Measurements from ENCODE around the gene PCDH10. TPM values are rescaled to one million over a fixed set of nuclear protein-coding genes. Genes with fewer than 3 reads are reported as not detected.

PCDH10 gene
- total RNA-seq, 2 experiments from 2014 or later = not detected

DNA sequence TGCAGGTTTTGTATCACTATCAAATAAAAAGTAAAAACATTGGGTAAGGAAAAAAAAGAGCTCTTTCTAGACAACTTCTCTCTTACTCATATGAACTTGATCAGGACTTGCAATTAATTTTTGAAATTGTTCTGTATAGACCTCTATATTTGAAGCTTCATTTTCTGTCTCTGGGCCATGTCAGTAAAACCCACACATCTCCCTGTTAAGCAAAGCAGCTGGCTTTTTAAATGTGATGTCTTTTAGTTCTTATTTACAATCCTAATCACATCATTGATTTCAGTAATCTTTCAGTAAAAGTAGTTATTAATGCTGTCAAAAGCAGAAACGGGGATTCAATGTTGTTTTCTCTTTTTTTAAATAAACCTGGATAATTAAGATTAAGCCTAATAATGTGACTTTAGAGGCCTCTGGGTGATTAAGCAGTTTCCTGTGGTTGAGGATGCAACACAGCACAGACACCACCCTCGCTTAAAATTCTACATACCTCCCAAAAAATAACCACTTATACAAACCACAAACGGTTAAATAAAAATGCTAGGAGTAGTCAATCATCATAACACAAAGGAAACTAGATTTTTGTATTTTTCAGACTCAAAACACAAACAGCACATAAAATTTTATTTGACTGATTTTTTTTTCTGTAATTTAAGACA is 5.2 kb upstream of the PCDH10 start:
- CTCF ChIA-PET = no interaction called here
- no peak overlapping the region for H3K4me3 ChIP-seq (ENCODE audit: low read length)
- Mint-ChIP-seq H3K4me1 (ENCODE audit: low read depth) (peaks cover 20% of the 10 kb centered on the region), H3K27me3 (peaks cover 48% of the 10 kb centered on the region), H3K4me3 (no peak overlapping the region), H3K9me3 (no peaks in the 10 kb centered on the region), H3K36me3 (ENCODE audit: low read depth) (no peaks in the 10 kb centered on the region), H3K27ac (no peak overlapping the region)
- H3K9me3 ChIP-seq (ENCODE audit: control insufficient read depth in 1 of 2, insufficient read depth in 1 of 2, low read length in 2 of 2) = peaks cover 0 to 20% of the 10 kb centered on the region in 2 experiments
- intact Hi-C loops (cut with DNase I, micrococcal nuclease) = no loop called here
- ATAC-seq (ENCODE audit: poor library complexity) = no peak
- H3K36me3 ChIP-seq (ENCODE audit: insufficient read depth, low read length) = no peaks in the 10 kb centered on the region
- DNase-seq = no peak
- H3K27me3 ChIP-seq (ENCODE audit: control insufficient read depth in 1 of 2, insufficient read depth in 2 of 2, low read length in 2 of 2) = peaks cover 25 to 35% of the 10 kb centered on the region in 2 experiments
- POLR2A ChIA-PET = no interaction called here
- no peaks in the 10 kb centered on the region for H3K4me1 ChIP-seq (ENCODE audit: insufficient read depth, low read length)
- TF ChIP-seq, protein P1, sequence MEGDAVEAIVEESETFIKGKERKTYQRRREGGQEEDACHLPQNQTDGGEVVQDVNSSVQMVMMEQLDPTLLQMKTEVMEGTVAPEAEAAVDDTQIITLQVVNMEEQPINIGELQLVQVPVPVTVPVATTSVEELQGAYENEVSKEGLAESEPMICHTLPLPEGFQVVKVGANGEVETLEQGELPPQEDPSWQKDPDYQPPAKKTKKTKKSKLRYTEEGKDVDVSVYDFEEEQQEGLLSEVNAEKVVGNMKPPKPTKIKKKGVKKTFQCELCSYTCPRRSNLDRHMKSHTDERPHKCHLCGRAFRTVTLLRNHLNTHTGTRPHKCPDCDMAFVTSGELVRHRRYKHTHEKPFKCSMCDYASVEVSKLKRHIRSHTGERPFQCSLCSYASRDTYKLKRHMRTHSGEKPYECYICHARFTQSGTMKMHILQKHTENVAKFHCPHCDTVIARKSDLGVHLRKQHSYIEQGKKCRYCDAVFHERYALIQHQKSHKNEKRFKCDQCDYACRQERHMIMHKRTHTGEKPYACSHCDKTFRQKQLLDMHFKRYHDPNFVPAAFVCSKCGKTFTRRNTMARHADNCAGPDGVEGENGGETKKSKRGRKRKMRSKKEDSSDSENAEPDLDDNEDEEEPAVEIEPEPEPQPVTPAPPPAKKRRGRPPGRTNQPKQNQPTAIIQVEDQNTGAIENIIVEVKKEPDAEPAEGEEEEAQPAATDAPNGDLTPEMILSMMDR (IDR thresholded peaks at IDR 0.05) = no peak
- no peak overlapping the region for H3K27ac ChIP-seq (ENCODE audit: low read depth in 1 of 2, low read length in 2 of 2)

DNA sequence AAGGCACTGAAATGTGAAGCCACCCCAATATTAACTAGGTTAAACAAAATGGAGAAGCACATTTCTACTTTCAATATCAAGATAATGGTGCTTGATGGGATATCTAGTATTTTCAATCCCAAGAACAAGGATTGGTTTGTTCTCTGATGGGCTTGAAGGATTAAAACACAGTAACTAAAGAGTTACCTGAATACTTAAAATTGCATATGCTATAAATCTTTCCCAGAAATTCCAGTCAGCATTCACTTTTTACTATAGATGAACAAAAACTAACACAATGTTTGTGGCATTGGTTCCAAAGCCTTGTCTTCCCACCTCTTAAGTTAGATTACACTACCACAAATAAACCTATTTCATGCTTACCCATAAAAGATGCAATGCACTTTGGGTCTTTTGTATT is 3.9 kb upstream of the PCDH10 start:
- Mint-ChIP-seq H3K4me3 (no peak overlapping the region), H3K9me3 (no peaks in the 10 kb centered on the region), H3K27ac (no peak overlapping the region), H3K4me1 (ENCODE audit: low read depth) (peaks cover 26% of the 10 kb centered on the region), H3K36me3 (ENCODE audit: low read depth) (no peaks in the 10 kb centered on the region), H3K27me3 (peaks cover 61% of the 10 kb centered on the region)
- Histone ChIP-seq H3K9me3 (ENCODE audit: control insufficient read depth in 1 of 2, insufficient read depth in 1 of 2, low read length in 2 of 2) (peaks cover 0 to 25% of the 10 kb centered on the region in 2 experiments), H3K27ac (ENCODE audit: low read depth in 1 of 2, low read length in 2 of 2) (no peak overlapping the region), H3K36me3 (ENCODE audit: insufficient read depth, low read length) (no peaks in the 10 kb centered on the region), H3K27me3 (ENCODE audit: control insufficient read depth in 1 of 2, insufficient read depth in 2 of 2, low read length in 2 of 2) (peaks cover 38 to 48% of the 10 kb centered on the region in 2 experiments), H3K4me1 (ENCODE audit: insufficient read depth, low read length) (no peaks in the 10 kb centered on the region), H3K4me3 (ENCODE audit: low read length) (no peak overlapping the region)
- POLR2A ChIA-PET = no interaction called here
- no peak for ATAC-seq (ENCODE audit: poor library complexity)
- no peak for DNase-seq
- TF ChIP-seq, protein P1 (IDR thresholded peaks at IDR 0.05) = no peak
- intact Hi-C loops (cut with DNase I, micrococcal nuclease) = no loop called here
- CTCF ChIA-PET = no interaction called here

DNA sequence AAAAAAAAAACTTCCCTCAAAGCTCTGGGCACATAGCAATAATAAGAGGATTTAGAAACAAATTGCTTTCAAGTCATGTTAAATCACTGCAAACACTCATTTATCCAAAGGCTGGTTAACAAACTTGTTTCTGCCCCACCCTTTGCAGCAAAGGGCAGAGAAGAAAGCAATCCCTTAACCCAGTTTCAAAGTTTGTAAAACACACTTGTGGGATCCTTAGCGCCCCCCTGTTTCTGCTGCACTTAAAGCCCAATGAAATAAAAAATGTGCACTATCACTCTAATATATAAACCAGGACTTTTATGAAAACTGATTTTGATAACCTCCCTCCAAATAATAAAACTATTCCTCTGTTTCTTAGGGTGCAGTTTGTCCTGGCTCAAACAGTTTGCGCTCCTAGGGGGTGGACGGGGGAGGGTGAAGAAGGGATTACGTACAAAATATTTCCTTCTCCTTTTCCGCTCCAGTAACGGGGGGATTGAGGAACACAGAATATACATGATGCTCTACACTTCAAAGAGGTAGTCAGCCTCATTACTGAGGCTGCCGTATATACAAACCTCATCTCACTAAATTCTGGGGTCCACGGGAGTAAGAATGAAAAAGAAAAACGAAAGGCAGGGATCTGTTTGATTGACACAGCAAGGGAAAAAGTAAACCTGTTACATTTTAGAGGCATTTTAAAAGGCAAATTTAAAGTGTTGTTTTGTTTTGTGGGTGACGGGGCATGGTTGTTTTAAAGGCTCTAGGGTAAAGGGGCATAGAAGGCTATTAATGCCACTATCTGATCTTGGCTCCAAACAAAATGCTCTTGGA is 3.1 kb upstream of the PCDH10 start:
- TF ChIP-seq, protein P1 (IDR thresholded peaks at IDR 0.05) = no peak
- ATAC-seq (ENCODE audit: poor library complexity) (no peak), DNase-seq (no peak)
- CTCF ChIA-PET = no interaction called here
- intact Hi-C loops (cut with DNase I, micrococcal nuclease) = no loop called here
- Mint-ChIP-seq H3K4me1 (ENCODE audit: low read depth) (peaks cover 26% of the 10 kb centered on the region), H3K27me3 (peaks cover 69% of the 10 kb centered on the region), H3K9me3 (no peaks in the 10 kb centered on the region), H3K27ac (no peak overlapping the region), H3K4me3 (no peak overlapping the region), H3K36me3 (ENCODE audit: low read depth) (no peaks in the 10 kb centered on the region)
- Histone ChIP-seq H3K27me3 (ENCODE audit: control insufficient read depth in 1 of 2, insufficient read depth in 2 of 2, low read length in 2 of 2) (peaks cover 44 to 56% of the 10 kb centered on the region in 2 experiments), H3K36me3 (ENCODE audit: insufficient read depth, low read length) (no peaks in the 10 kb centered on the region), H3K27ac (ENCODE audit: low read depth in 1 of 2, low read length in 2 of 2) (no peak overlapping the region), H3K4me3 (ENCODE audit: low read length) (no peak overlapping the region), H3K4me1 (ENCODE audit: insufficient read depth, low read length) (no peaks in the 10 kb centered on the region), H3K9me3 (ENCODE audit: control insufficient read depth in 1 of 2, insufficient read depth in 1 of 2, low read length in 2 of 2) (peaks cover 0 to 32% of the 10 kb centered on the region in 2 experiments)
- POLR2A ChIA-PET = no interaction called here
